Astrocyte (in vitro differentiated cells and primary cell): ENCODE results near the gene SLC4A5. TPM values are rescaled to one million over a fixed set of nuclear protein-coding genes. Genes with fewer than 3 reads are reported as not detected.
A peak's percentile ranks its signal among the peaks of the same experiment; 100 is the strongest.

ENCODE experiments used
- DNase-seq: peaks from one replicate; pipeline ENCODE4 v3.0.0-alpha.2; 2010; ENCODE audit warnings: low read depth
- FAIRE-seq: peaks from 2 replicates; lab custom pipeline; 2011; peaks lifted over from hg19 to GRCh38; lab: Jason Lieb, UNC
- H2AFZ ChIP-seq: 2 replicates; pipeline ENCODE4 v1.6.0; 2012; ENCODE audit warnings: low read depth, low read length, inconsistent platforms
- H3K27ac ChIP-seq: 2 replicates; pipeline ENCODE4 v1.5.1; 2011; ENCODE audit warnings: low read depth, low read length, inconsistent platforms
- H3K27me3 ChIP-seq: 2 replicates; pipeline ENCODE4 v1.6.0; 2011; ENCODE audit warnings: low read length, inconsistent platforms; ENCODE audit not compliant: insufficient read depth
- H3K36me3 ChIP-seq: 2 replicates; pipeline ENCODE4 v1.5.1; 2011; ENCODE audit warnings: low read length, inconsistent platforms; ENCODE audit not compliant: insufficient read depth
- H3K4me1 ChIP-seq: 2 replicates; pipeline ENCODE4 v1.5.1; 2011; ENCODE audit warnings: low read length, inconsistent platforms; ENCODE audit not compliant: insufficient read depth
- H3K4me2 ChIP-seq: 2 replicates; pipeline ENCODE4 v1.6.0; 2012; ENCODE audit warnings: low read length, inconsistent platforms
- H3K4me3 ChIP-seq: 2 replicates; pipeline ENCODE4 v1.5.1; 2011; ENCODE audit warnings: low read depth, mild to moderate bottlenecking, low read length, inconsistent platforms; ENCODE audit not compliant: insufficient read depth
- H3K79me2 ChIP-seq: 2 replicates; pipeline ENCODE4 v1.6.0; 2012; ENCODE audit warnings: mild to moderate bottlenecking, low read length, inconsistent platforms; ENCODE audit not compliant: insufficient read depth
- H3K9ac ChIP-seq: 2 replicates; pipeline ENCODE4 v1.6.0; 2012; ENCODE audit warnings: mild to moderate bottlenecking, low read length, inconsistent platforms
- H3K9me3 ChIP-seq: 2 replicates; pipeline ENCODE4 v1.5.1; 2012; ENCODE audit warnings: low read depth, mild to moderate bottlenecking, low read length, inconsistent platforms; ENCODE audit not compliant: insufficient read depth
- H4K20me1 ChIP-seq: 2 replicates; pipeline ENCODE4 v1.6.0; 2012; ENCODE audit warnings: low read length, inconsistent platforms; ENCODE audit not compliant: insufficient read depth
- H3K27ac Mint-ChIP-seq: one replicate; pipeline ENCODE4 v1.8.0; 2021; ENCODE audit warnings: mild to moderate bottlenecking, mixed read lengths; ENCODE audit not compliant: unreplicated experiment
- H3K27me3 Mint-ChIP-seq: one replicate; pipeline ENCODE4 v1.8.0; 2021; ENCODE audit warnings: low read depth, mixed read lengths; ENCODE audit not compliant: unreplicated experiment
- H3K36me3 Mint-ChIP-seq: one replicate; pipeline ENCODE4 v1.8.0; 2021; ENCODE audit warnings: low read depth, mixed read lengths; ENCODE audit not compliant: unreplicated experiment
- H3K4me1 Mint-ChIP-seq: one replicate; pipeline ENCODE4 v1.8.0; 2021; ENCODE audit warnings: low read depth, mixed read lengths; ENCODE audit not compliant: unreplicated experiment
- H3K4me3 Mint-ChIP-seq: one replicate; pipeline ENCODE4 v1.8.0; 2021; ENCODE audit warnings: mild to moderate bottlenecking, moderate library complexity, mixed read lengths; ENCODE audit not compliant: unreplicated experiment
- H3K9me3 Mint-ChIP-seq: one replicate; pipeline ENCODE4 v1.8.0; 2021; ENCODE audit warnings: mild to moderate bottlenecking, mixed read lengths; ENCODE audit not compliant: unreplicated experiment
- CTCF ChIP-seq: IDR thresholded peaks from 2 replicates; pipeline ENCODE4 v1.5.1; 2011; ENCODE audit warnings: low read depth, mild to moderate bottlenecking, inconsistent platforms, low read length, moderate library complexity; ENCODE audit not compliant: insufficient read depth
- EZH2 ChIP-seq: IDR thresholded peaks from 2 replicates; pipeline ENCODE4 v1.6.1; 2012; ENCODE audit warnings: mild to moderate bottlenecking, low read length, inconsistent platforms; ENCODE audit not compliant: insufficient read depth
- total RNA-seq: library from RNA; stranded (reverse); gene quantifications from 2 replicates; pipeline ENCODE4 v1.2.1, GENCODE V29; 2021

Gene SLC4A5
- total RNA-seq, 1 donor from 2014 or later: 0.41 TPM

- peaks cover 2% of the 10 kb centered on the region for H3K4me1 ChIP-seq
- no peaks in the 10 kb centered on the region for H3K27me3 ChIP-seq
- H3K9me3 ChIP-seq: no peaks in the 10 kb centered on the region
- H3K36me3 ChIP-seq: no peaks in the 10 kb centered on the region
- H2AFZ ChIP-seq: no peak overlapping the region
- Mint-ChIP-seq H3K27me3 (no peaks in the 10 kb centered on the region), H3K9me3 (no peaks in the 10 kb centered on the region), H3K36me3 (peaks cover 10% of the 10 kb centered on the region), H3K4me1 (peaks cover 6% of the 10 kb centered on the region), H3K4me3 (peak overlapping the region; percentile 96), H3K27ac (peak overlapping the region; percentile 81)
- peaks cover 59% of the 10 kb centered on the region for H3K79me2 ChIP-seq
- H3K4me2 ChIP-seq: peak overlapping the region; percentile 86
- H3K4me3 ChIP-seq: peak overlapping the region; percentile 93
- peaks cover 44% of the 10 kb centered on the region for H4K20me1 ChIP-seq
- DNase-seq: no peak
- no peak for TF ChIP-seq EZH2
- TF ChIP-seq CTCF: no peak
- H3K27ac ChIP-seq: peak overlapping the region; percentile 83
- peak overlapping the region; percentile 94 for H3K9ac ChIP-seq
- FAIRE-seq: no peak
Observed at GRCh38 chr2:74177696-74178095, 165.5 kb downstream of the SLC4A5 start.

GRCh38 chr2:74174909-74175308 is 168.3 kb downstream of the SLC4A5 start:
- peaks cover 10% of the 10 kb centered on the region for H3K36me3 Mint-ChIP-seq
- H3K9ac ChIP-seq: no peak overlapping the region
- peaks cover 2% of the 10 kb centered on the region for H3K4me1 ChIP-seq
- H3K36me3 ChIP-seq: peaks cover 12% of the 10 kb centered on the region
- H3K27me3 ChIP-seq: no peaks in the 10 kb centered on the region
- H3K4me1 Mint-ChIP-seq: peaks cover 6% of the 10 kb centered on the region
- no peak overlapping the region for H3K4me3 ChIP-seq
- no peak overlapping the region for H3K27ac ChIP-seq
- H3K4me2 ChIP-seq: no peak overlapping the region
- H4K20me1 ChIP-seq: peaks cover 52% of the 10 kb centered on the region
- no peaks in the 10 kb centered on the region for H3K9me3 Mint-ChIP-seq
- H3K79me2 ChIP-seq: peaks cover 76% of the 10 kb centered on the region
- no peaks in the 10 kb centered on the region for H3K9me3 ChIP-seq
- DNase-seq (no peak), FAIRE-seq (no peak)
- no peak overlapping the region for H2AFZ ChIP-seq
- no peaks in the 10 kb centered on the region for H3K27me3 Mint-ChIP-seq
- H3K27ac Mint-ChIP-seq: no peak overlapping the region
- no peak overlapping the region for H3K4me3 Mint-ChIP-seq
- TF ChIP-seq CTCF (no peak), EZH2 (no peak)

- H3K4me1 Mint-ChIP-seq: no peaks in the 10 kb centered on the region
- no peaks in the 10 kb centered on the region for H3K9me3 Mint-ChIP-seq
- FAIRE-seq: no peak
Observed at GRCh38 chr2:74168739-74169138, 174.5 kb downstream of the SLC4A5 start.

More at GRCh38 chr2:74168739-74169138, 174.5 kb downstream of the SLC4A5 start:
- Histone ChIP-seq H3K36me3 (peaks cover 50% of the 10 kb centered on the region), H3K9me3 (no peaks in the 10 kb centered on the region), H3K27me3 (no peaks in the 10 kb centered on the region), H3K79me2 (peaks cover 60% of the 10 kb centered on the region), H2AFZ (no peak overlapping the region), H4K20me1 (peaks cover 28% of the 10 kb centered on the region), H3K4me1 (no peaks in the 10 kb centered on the region), H3K4me3 (no peak overlapping the region), H3K9ac (no peak overlapping the region), H3K27ac (no peak overlapping the region), H3K4me2 (no peak overlapping the region)
- Mint-ChIP-seq H3K27ac (no peak overlapping the region), H3K27me3 (no peaks in the 10 kb centered on the region), H3K36me3 (peaks cover 6% of the 10 kb centered on the region), H3K4me3 (no peak overlapping the region)
- TF ChIP-seq CTCF (no peak), EZH2 (no peak)
- no peak for DNase-seq
